Astrocyte (in vitro differentiated cells and primary cell): ENCODE results near the gene MTA1. TPM values are rescaled to one million over a fixed set of nuclear protein-coding genes. Genes with fewer than 3 reads are reported as not detected.

ENCODE experiments used
- DNase-seq: peaks from one replicate; pipeline ENCODE4 v3.0.0-alpha.2; 2010; ENCODE audit warnings: low read depth
- FAIRE-seq: peaks from 2 replicates; lab custom pipeline; 2011; peaks lifted over from hg19 to GRCh38; lab: Jason Lieb, UNC
- H2AFZ ChIP-seq: 2 replicates; pipeline ENCODE4 v1.6.0; 2012; ENCODE audit warnings: low read depth, low read length, inconsistent platforms
- H3K27ac ChIP-seq: 2 replicates; pipeline ENCODE4 v1.5.1; 2011; ENCODE audit warnings: low read depth, low read length, inconsistent platforms
- H3K27me3 ChIP-seq: 2 replicates; pipeline ENCODE4 v1.6.0; 2011; ENCODE audit warnings: low read length, inconsistent platforms; ENCODE audit not compliant: insufficient read depth
- H3K36me3 ChIP-seq: 2 replicates; pipeline ENCODE4 v1.5.1; 2011; ENCODE audit warnings: low read length, inconsistent platforms; ENCODE audit not compliant: insufficient read depth
- H3K4me1 ChIP-seq: 2 replicates; pipeline ENCODE4 v1.5.1; 2011; ENCODE audit warnings: low read length, inconsistent platforms; ENCODE audit not compliant: insufficient read depth
- H3K4me2 ChIP-seq: 2 replicates; pipeline ENCODE4 v1.6.0; 2012; ENCODE audit warnings: low read length, inconsistent platforms
- H3K4me3 ChIP-seq: 2 replicates; pipeline ENCODE4 v1.5.1; 2011; ENCODE audit warnings: low read depth, mild to moderate bottlenecking, low read length, inconsistent platforms; ENCODE audit not compliant: insufficient read depth
- H3K79me2 ChIP-seq: 2 replicates; pipeline ENCODE4 v1.6.0; 2012; ENCODE audit warnings: mild to moderate bottlenecking, low read length, inconsistent platforms; ENCODE audit not compliant: insufficient read depth
- H3K9ac ChIP-seq: 2 replicates; pipeline ENCODE4 v1.6.0; 2012; ENCODE audit warnings: mild to moderate bottlenecking, low read length, inconsistent platforms
- H3K9me3 ChIP-seq: 2 replicates; pipeline ENCODE4 v1.5.1; 2012; ENCODE audit warnings: low read depth, mild to moderate bottlenecking, low read length, inconsistent platforms; ENCODE audit not compliant: insufficient read depth
- H4K20me1 ChIP-seq: 2 replicates; pipeline ENCODE4 v1.6.0; 2012; ENCODE audit warnings: low read length, inconsistent platforms; ENCODE audit not compliant: insufficient read depth
- H3K27ac Mint-ChIP-seq: one replicate; pipeline ENCODE4 v1.8.0; 2021; ENCODE audit warnings: mild to moderate bottlenecking, mixed read lengths; ENCODE audit not compliant: unreplicated experiment
- H3K27me3 Mint-ChIP-seq: one replicate; pipeline ENCODE4 v1.8.0; 2021; ENCODE audit warnings: low read depth, mixed read lengths; ENCODE audit not compliant: unreplicated experiment
- H3K36me3 Mint-ChIP-seq: one replicate; pipeline ENCODE4 v1.8.0; 2021; ENCODE audit warnings: low read depth, mixed read lengths; ENCODE audit not compliant: unreplicated experiment
- H3K4me1 Mint-ChIP-seq: one replicate; pipeline ENCODE4 v1.8.0; 2021; ENCODE audit warnings: low read depth, mixed read lengths; ENCODE audit not compliant: unreplicated experiment
- H3K4me3 Mint-ChIP-seq: one replicate; pipeline ENCODE4 v1.8.0; 2021; ENCODE audit warnings: mild to moderate bottlenecking, moderate library complexity, mixed read lengths; ENCODE audit not compliant: unreplicated experiment
- H3K9me3 Mint-ChIP-seq: one replicate; pipeline ENCODE4 v1.8.0; 2021; ENCODE audit warnings: mild to moderate bottlenecking, mixed read lengths; ENCODE audit not compliant: unreplicated experiment
- CTCF ChIP-seq: IDR thresholded peaks from 2 replicates; pipeline ENCODE4 v1.5.1; 2011; ENCODE audit warnings: low read depth, mild to moderate bottlenecking, inconsistent platforms, low read length, moderate library complexity; ENCODE audit not compliant: insufficient read depth
- EZH2 ChIP-seq: IDR thresholded peaks from 2 replicates; pipeline ENCODE4 v1.6.1; 2012; ENCODE audit warnings: mild to moderate bottlenecking, low read length, inconsistent platforms; ENCODE audit not compliant: insufficient read depth
- total RNA-seq: library from RNA; stranded (reverse); gene quantifications from 2 replicates; pipeline ENCODE4 v1.2.1, GENCODE V29; 2021

Gene MTA1
- total RNA-seq, 1 donor from 2014 or later = 111 TPM

DNA sequence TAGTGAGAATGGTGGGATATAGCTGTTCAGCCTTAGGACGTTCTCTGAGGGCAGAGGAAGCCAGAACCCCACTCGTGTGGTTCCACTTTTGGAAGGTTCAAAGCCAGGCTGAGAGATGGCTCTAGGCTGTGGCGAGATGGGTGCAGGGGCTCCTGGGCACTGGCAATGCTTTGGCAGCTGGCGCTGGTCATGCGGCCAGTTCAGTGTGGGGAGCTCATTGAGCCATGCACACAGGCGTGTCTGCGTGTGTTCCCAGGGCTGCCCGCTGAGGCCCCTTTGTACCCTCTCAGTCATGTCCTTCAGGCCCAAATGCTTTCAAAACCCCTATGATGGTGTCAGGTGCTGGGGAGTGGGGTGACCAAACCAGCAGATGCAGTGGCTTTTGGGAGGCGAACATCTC lies 19.6 kb upstream of the MTA1 start:
- TF ChIP-seq EZH2 (no peak), CTCF (no peak)
- Histone ChIP-seq H3K4me1 (peaks cover 11% of the 10 kb centered on the region), H3K4me2 (peak overlapping the region; percentile 97), H3K9me3 (peaks cover 4% of the 10 kb centered on the region), H3K27ac (no peak overlapping the region), H3K9ac (no peak overlapping the region), H2AFZ (no peak overlapping the region), H3K27me3 (no peaks in the 10 kb centered on the region), H4K20me1 (no peaks in the 10 kb centered on the region), H3K79me2 (peaks cover 14% of the 10 kb centered on the region), H3K4me3 (no peak overlapping the region), H3K36me3 (no peaks in the 10 kb centered on the region)
- H3K4me3 Mint-ChIP-seq = peak overlapping the region; percentile 55
- no peak for FAIRE-seq
- no peaks in the 10 kb centered on the region for H3K27me3 Mint-ChIP-seq
- DNase-seq = no peak
- H3K4me1 Mint-ChIP-seq = peaks cover 4% of the 10 kb centered on the region
- no peak overlapping the region for H3K27ac Mint-ChIP-seq
- peaks cover 15% of the 10 kb centered on the region for H3K9me3 Mint-ChIP-seq
- peaks cover 27% of the 10 kb centered on the region for H3K36me3 Mint-ChIP-seq

GRCh38 chr14:105401699-105402098 lies 17.9 kb upstream of the MTA1 start:
- Histone ChIP-seq H3K27me3 (no peaks in the 10 kb centered on the region), H3K4me1 (peaks cover 11% of the 10 kb centered on the region), H3K79me2 (peaks cover 14% of the 10 kb centered on the region), H3K4me3 (no peak overlapping the region), H3K9me3 (peaks cover 4% of the 10 kb centered on the region), H2AFZ (no peak overlapping the region), H4K20me1 (no peaks in the 10 kb centered on the region), H3K9ac (no peak overlapping the region), H3K27ac (no peak overlapping the region), H3K36me3 (no peaks in the 10 kb centered on the region), H3K4me2 (no peak overlapping the region)
- Mint-ChIP-seq H3K4me3 (no peak overlapping the region), H3K27me3 (no peaks in the 10 kb centered on the region), H3K4me1 (peaks cover 4% of the 10 kb centered on the region), H3K9me3 (peaks cover 15% of the 10 kb centered on the region), H3K27ac (no peak overlapping the region), H3K36me3 (peaks cover 27% of the 10 kb centered on the region)
- DNase-seq (no peak), FAIRE-seq (no peak)
- TF ChIP-seq EZH2 (no peak), CTCF (no peak)

GRCh38 chr14:105408592-105408991 lies 11.0 kb upstream of the MTA1 start:
- Histone ChIP-seq H3K4me3 (no peak overlapping the region), H3K9me3 (no peaks in the 10 kb centered on the region), H3K9ac (no peak overlapping the region), H2AFZ (no peak overlapping the region), H3K4me1 (no peaks in the 10 kb centered on the region), H3K36me3 (no peaks in the 10 kb centered on the region), H4K20me1 (peaks cover 4% of the 10 kb centered on the region), H3K79me2 (no peaks in the 10 kb centered on the region), H3K4me2 (no peak overlapping the region), H3K27me3 (peaks cover 6% of the 10 kb centered on the region), H3K27ac (no peak overlapping the region)
- FAIRE-seq (no peak), DNase-seq (no peak)
- Mint-ChIP-seq H3K4me1 (no peaks in the 10 kb centered on the region), H3K4me3 (no peak overlapping the region), H3K27me3 (peaks cover 24% of the 10 kb centered on the region), H3K27ac (no peak overlapping the region), H3K36me3 (peaks cover 8% of the 10 kb centered on the region), H3K9me3 (peaks cover 2% of the 10 kb centered on the region)
- TF ChIP-seq CTCF (no peak), EZH2 (no peak)
